Measurements from ENCODE around the gene TNFRSF8. TPM values are rescaled to one million over a fixed set of nuclear protein-coding genes. Genes with fewer than 3 reads are reported as not detected.

TNFRSF8 gene
- total and polyA plus RNA-seq, 2 of the 13 experiments (the other 11 are each of a cell fraction or from before 2014, with no cell fraction given) = not detected

DNA sequence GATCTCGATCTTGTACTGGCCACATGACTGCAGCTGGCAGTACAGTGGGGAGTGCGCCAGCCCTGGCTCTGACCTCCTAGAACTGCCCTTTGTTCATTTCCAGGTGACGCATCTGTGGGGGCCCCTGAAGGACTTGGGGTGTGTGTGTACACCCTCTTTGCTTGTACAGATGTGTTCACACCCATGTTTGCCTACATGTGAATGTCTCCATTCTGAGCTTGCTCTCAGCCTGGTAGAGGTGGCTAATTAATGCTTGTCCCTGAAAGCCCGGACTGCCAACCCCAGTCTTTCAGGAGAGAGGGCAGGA is 123.5 kb downstream of the TNFRSF8 start (continued):
- no peak for TF ChIP-seq RBM39 (IDR thresholded peaks at IDR 0.05; ENCODE audit: low read depth, low read length, poor library complexity, severe bottlenecking)
- TF ChIP-seq, protein P1, sequence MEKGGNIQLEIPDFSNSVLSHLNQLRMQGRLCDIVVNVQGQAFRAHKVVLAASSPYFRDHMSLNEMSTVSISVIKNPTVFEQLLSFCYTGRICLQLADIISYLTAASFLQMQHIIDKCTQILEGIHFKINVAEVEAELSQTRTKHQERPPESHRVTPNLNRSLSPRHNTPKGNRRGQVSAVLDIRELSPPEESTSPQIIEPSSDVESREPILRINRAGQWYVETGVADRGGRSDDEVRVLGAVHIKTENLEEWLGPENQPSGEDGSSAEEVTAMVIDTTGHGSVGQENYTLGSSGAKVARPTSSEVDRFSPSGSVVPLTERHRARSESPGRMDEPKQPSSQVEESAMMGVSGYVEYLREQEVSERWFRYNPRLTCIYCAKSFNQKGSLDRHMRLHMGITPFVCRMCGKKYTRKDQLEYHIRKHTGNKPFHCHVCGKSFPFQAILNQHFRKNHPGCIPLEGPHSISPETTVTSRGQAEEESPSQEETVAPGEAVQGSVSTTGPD (CRISPR knock-in tag; IDR thresholded peaks at IDR 0.05) = no peak
- TF ChIP-seq DR1 (CRISPR knock-in tag; IDR thresholded peaks at IDR 0.05) = no peak

DNA sequence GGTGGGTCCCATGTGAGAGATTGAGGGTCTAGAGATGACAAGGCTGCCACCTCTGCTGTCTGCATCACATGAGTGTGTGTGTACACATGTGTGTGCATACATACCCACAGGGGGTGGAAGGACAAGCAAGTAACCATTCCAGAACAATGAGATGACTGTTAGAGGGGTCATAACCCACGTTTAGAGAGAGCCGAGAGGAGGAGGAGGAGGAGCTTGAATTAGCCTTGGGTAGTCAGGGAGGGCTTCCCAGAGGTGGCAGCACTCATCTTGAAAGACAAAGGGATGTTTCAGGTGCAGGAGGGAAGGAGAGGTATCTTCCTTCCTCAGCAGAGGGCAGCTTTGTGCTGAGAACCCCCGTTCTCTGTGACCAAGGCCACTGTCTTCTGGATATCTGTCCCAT is 125.0 kb downstream of the TNFRSF8 start:
- TF ChIP-seq ZFP36 (IDR thresholded peaks at IDR 0.05; ENCODE audit: borderline replicate concordance, low read depth, low read length, partially characterized antibody) (peak; percentile 90), SNAPC2 (CRISPR knock-in tag; IDR thresholded peaks at IDR 0.05) (no peak), KDM1A (CRISPR knock-in tag; IDR thresholded peaks at IDR 0.05) (no peak), BHLHE40 (IDR thresholded peaks at IDR 0.05; ENCODE audit: low read length) (0 out of 2 replicates have a peak, but pooled peaks have one; percentile 27)
- intact Hi-C loops (cut with micrococcal nuclease; ENCODE audit: unreplicated experiment) (no loop called here), in situ Hi-C loops (cut with HindIII; ENCODE audit: extremely low pct_ligation_motif_present, low pct_unique_long_range_greater_than_20kb) (no loop called here)
- FAIRE-seq (no peak), ATAC-seq (no peak), DNase-seq (ENCODE audit: low spot score) (peak; percentile 52)
- H3K4me2 ChIP-seq (ENCODE audit: low read depth, low read length) = no peak overlapping the region
- POLR2A ChIA-PET = no interaction called here
- no peak overlapping the region for H2AFZ ChIP-seq (ENCODE audit: low read length)
- CTCF ChIA-PET (ENCODE audit: low intra/inter-chr PET ratio, low total read pairs) = no interaction called here
- H3K36me3 ChIP-seq (replicated peaks in 1 of 2; ENCODE audit: control insufficient read depth in 1 of 2, insufficient read depth in 2 of 2, low read length in 2 of 2) = no peaks in the 10 kb centered on the region
- no peaks in the 10 kb centered on the region for H3K9me3 ChIP-seq (ENCODE audit: low read length)
- H3K27ac ChIP-seq (ENCODE audit: extremely low read length, insufficient read depth, low read length) = no peak overlapping the region
- no peak overlapping the region for H3K9ac ChIP-seq (ENCODE audit: insufficient read depth, low read depth, low read length)
- H3K79me2 ChIP-seq (ENCODE audit: insufficient read depth, low read length) = no peaks in the 10 kb centered on the region
- no peak overlapping the region for H3K4me3 ChIP-seq (replicated peaks in 1 of 3; ENCODE audit: insufficient read depth in 1 of 3, low read depth in 2 of 3, low read length in 3 of 3)
- no peaks in the 10 kb centered on the region for H4K20me1 ChIP-seq (ENCODE audit: insufficient read depth, low read length)
- H3K4me1 ChIP-seq (ENCODE audit: insufficient read depth, low read length) = peaks cover 44% of the 10 kb centered on the region
- WGBS (ENCODE audit: low lambda C conversion rate) = 0% methylated on average over 3 of the region's 3 CpGs
- no TSS peak for BruUV-seq (replicated peaks)
- H3K27me3 ChIP-seq (ENCODE audit: control insufficient read depth in 1 of 2, insufficient read depth in 2 of 2, low read length in 2 of 2) = peaks cover 6 to 43% of the 10 kb centered on the region in 2 experiments; a peak in 4 of 5 replicates
